Activated CD8-positive, alpha-beta memory T cell treated with anti-CD3 and anti-CD28 coated beads for 4 hours (primary cell): Measurements from ENCODE around the gene RDH5.
A peak's percentile ranks its signal among the peaks of the same experiment; 100 is the strongest.

Source experiments
- DNase-seq, 2 donors: peaks; one replicate each; pipeline ENCODE4 v3.0.0-alpha.2; 2020; ENCODE audit warnings: low read depth in 2 of 2

The RDH5 gene, protein sequence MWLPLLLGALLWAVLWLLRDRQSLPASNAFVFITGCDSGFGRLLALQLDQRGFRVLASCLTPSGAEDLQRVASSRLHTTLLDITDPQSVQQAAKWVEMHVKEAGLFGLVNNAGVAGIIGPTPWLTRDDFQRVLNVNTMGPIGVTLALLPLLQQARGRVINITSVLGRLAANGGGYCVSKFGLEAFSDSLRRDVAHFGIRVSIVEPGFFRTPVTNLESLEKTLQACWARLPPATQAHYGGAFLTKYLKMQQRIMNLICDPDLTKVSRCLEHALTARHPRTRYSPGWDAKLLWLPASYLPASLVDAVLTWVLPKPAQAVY

DNA sequence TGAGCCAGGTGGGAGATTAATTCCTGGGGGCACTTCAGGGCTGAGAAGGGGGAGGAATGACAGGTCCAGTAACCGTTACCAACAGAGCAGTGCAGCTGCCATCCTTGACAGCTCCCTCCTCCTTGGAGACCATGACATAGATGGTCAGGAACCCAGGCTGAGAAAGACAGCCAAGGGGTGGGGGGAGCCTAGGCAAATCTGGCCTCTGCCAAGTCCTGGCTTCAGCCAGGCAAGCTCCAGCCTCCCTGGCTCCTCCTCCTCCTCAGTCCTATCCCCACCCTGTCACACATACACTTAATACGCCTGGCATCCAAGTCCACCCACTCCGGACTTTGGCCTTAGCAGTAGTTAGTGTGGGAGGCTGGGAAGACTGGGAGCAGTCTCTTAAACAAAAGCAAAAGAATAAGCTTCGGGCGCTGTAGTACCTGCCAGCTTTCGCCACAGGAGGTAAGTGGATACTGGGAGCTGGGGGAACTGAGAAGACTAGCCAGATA, at the start of gene RDH5:
TSS of gene RDH5 (plus strand) at position 323 of the 494 bp plus-strand sequence. CDS start 792 bp downstream, outside the sequence.
- DNase-seq, result no peak

DNA sequence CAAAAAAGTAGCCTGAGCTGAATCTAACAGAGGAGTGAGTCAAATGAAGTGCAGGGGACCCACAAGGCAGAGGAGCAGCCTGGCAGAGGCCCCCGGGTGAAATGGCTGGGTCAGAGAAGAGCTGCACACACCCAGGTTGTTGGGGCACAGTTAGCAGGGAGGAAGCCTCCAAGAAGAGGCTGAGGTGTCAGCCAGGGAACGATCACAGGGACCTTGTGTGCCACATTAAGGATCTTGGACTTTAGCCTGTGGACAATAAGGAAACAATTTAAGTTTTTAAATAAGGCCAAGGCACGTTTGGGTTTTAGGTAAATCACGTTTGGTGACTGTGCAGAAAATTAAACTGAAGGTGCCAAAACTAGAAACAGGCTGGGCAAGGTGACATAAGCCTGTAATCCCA, 48.4 kb upstream of the RDH5 start:
- no peak for DNase-seq

DNA sequence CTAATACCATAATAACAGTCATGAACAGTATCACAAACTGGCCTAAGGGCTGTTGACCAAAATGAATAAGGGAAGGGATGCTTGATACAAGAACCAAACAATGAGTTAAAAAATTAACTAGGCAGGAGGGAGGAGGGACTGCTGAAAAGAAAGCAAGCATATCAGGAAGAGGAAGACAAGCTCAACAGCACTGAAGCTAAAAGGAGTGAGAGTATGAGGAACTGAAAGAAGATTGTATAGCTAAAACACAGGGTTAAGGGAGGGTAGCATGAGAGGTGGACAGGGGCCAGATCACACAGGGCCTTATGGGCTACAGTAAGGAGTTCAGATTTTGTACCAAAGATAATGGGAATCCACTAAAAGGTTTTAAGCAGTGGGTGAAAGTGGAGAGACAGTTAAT, 46.6 kb upstream of the RDH5 start:
- no peak for DNase-seq

DNA sequence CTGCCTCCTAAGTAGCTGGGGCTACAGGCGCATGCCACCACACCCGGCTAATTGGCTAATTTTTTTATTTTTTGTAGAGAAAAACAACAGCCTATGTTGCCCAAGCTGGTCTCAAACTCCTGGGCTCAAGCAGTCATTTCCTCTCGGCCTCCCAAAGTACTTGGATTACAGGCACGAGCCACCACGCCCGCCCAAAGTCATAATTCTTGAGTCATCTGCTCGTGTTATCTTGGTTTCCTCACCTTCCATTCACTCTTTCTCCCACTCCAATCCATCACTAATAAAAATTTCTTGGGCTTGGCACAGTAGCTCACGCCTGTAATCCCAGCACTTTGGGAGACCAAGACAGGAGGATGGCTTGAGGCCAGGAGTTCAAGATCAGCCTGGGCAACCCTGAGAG, 44.5 kb upstream of the RDH5 start:
- DNase-seq, result no peak

DNA sequence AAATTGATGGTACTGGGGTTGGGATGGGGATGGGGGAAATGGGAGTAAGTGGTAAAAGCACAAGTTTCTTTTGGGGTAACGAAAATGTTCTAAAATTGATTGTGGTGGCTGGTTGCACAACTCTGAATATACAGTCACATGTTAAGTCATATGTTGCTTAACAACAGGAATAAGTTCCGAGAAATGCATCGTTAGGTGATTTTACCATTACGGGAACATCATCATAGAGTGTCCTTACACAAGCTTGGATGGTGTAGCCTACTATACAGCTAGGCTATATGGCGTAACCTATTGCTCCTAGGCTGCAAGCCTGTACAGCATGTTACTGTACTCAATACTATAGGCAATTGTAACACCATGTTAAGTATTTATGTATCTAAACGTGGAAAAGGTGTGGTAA, 43.5 kb upstream of the RDH5 start:
- DNase-seq, result no peak

DNA sequence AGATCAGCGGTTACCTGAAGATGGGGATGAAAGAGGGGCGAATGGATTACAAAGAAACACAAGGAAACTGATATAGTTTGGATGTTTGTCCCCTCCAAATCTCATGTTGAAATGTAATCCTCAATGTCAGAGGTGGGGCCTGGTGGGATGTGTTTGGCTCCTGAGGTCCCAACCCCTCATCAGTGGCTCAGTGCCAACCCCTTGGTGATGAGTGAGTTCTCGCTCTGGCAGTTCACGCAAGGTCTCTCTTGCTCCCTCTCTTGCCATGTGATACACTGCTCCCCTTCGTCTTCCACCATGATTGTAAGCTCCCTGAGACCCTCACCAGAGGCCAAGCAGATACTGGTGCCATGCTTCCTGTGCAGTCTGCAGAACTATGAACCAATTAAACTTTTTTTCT, 40.5 kb upstream of the RDH5 start:
- DNase-seq, result no peak

DNA sequence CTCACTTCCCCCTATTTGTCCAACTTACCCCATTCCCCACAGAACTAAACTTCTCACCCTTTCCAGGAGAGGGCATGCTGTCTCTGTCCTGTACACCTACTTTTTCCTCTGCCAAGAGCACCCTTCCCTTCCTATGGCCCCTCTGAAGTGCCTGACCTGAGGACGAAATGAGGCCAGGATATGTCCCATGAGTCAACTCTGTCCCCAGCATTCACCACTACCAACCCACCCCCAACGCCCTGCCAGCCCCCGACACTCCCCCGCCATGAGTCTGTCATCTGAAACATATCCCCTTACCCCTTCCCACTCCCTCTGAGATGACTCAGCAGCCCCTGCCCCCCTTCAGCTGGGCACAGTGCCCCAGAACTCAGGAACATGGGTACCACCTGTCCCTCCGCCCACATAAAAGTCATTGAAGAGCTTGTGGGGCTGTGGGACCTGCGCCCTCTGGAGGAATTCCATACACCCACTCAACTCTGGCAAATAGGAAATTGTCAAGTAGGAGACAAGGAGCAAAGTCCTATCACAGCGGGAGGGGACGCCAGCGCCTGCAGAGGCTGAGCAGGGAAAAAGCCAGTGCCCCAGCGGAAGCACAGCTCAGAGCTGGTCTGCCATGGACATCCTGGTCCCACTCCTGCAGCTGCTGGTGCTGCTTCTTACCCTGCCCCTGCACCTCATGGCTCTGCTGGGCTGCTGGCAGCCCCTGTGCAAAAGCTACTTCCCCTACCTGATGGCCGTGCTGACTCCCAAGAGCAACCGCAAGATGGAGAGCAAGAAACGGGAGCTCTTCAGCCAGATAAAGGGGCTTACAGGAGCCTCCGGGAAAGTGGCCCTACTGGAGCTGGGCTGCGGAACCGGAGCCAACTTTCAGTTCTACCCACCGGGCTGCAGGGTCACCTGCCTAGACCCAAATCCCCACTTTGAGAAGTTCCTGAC, 38.8 kb upstream of the RDH5 start:
- no peak for DNase-seq

DNA sequence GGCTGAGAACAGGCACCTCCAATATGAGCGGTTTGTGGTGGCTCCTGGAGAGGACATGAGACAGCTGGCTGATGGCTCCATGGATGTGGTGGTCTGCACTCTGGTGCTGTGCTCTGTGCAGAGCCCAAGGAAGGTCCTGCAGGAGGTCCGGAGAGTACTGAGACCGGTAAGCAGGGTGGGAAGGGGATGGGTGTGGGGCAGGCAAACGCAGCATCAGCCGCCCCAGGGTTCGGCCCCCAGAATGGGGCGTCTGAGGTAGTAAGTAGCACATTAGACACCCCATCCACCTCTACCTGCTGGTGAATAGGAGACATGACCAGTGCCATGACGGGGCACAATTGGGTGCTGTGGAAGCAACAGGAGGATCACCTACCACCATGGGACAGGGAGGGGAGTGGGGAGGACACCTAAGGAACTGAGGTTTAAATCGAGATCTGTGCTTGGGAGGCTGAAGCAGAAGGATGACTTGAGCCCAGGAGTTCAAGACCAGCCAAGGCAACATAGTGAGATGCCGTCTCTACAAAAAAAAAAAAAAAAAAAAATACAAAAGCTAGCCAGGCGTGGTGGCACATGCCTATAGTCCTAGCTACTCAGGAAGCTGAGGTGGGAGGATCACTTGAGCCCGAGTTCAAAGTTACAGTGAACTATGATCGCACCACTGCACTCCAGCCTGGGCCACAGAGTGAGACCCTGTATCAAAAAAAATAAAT, 38.0 kb upstream of the RDH5 start:
- DNase-seq, result no peak

DNA sequence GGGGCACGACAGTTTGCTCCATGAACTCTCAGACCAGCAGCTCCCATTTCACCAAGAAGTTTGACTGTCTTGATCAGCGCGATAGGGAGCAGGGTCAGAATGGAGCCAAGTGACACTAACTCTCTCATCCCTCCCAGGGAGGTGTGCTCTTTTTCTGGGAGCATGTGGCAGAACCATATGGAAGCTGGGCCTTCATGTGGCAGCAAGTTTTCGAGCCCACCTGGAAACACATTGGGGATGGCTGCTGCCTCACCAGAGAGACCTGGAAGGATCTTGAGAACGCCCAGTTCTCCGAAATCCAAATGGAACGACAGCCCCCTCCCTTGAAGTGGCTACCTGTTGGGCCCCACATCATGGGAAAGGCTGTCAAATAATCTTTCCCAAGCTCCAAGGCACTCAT, 36.5 kb upstream of the RDH5 start:
- DNase-seq, result no peak

DNA sequence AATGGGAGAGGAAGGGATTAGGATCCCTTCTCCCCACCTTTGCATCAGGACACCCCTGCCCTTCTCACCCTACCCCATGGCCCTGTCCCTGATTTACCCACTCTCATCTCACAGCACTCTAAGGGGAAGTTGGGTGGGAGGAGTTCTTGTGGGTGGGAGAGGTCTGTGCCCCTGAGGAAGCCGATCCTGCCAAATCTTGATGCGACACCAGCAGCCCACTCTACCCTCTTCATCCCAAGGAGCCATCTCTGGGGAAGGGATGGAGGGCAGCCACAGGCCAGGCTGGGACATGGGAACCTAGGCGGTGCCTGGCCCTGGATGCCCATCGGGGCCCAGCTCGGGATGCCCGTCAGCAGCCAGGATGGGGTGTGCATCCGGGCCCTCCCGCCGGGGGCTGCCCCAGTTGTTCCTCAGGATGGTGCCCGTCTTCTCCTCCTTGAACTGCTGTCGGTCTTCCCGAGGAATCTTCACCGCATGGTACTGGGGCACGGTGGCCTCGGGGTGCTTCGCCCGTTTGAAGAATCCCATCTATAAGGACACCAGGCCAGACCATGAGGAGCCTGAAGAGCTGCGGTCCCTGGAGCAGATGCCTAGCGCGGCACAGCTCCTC, 35.3 kb upstream of the RDH5 start:
- no peak for DNase-seq

DNA sequence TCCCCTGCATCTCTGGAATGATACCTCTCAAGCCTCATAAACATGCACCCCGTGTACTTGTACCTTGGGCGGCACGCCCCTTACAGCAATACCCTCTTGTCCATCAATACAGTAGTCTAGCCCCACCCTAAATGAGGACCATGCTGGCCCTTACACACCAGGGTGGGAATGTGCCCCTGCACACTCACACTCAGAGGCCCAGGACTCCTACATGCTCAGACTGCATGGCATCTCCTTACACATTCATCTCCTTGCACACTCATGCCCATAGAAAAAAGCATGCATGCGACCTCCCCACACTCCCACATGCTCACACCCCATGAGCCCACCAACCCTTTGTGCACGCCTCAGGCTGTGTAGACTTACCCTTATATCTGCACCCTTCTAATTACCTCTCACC, 34.5 kb upstream of the RDH5 start:
- no peak for DNase-seq

DNA sequence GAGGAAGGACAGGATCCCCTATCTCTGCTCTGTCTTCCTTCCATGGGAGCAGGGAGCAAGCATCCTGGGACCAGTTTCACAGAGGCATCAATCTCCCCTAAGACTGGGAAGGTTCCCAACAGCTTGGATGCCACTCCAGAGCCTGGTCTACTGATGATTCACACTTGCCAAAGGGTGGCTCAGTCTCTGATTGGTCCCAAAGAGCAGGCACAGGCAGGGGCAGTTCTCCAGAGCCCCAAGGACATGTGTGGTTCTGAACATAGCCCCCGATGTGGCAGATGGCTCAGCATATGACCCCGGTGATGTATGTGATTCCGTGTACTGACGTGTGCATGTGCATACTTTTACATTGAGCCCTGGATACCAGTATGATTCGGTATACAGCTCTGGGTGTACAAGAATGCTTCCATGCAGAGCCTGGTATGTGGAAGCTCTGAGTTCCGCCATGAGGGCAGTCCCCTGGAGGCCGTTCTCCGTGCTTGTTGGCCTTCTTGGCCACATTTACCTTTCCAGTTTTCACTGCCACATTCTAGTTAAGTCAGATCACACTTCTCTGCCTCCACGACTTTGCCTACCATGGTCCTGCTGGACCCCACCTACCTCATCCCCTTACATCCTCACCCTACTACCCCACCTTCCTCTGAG, 33.7 kb upstream of the RDH5 start:
- no peak for DNase-seq

DNA sequence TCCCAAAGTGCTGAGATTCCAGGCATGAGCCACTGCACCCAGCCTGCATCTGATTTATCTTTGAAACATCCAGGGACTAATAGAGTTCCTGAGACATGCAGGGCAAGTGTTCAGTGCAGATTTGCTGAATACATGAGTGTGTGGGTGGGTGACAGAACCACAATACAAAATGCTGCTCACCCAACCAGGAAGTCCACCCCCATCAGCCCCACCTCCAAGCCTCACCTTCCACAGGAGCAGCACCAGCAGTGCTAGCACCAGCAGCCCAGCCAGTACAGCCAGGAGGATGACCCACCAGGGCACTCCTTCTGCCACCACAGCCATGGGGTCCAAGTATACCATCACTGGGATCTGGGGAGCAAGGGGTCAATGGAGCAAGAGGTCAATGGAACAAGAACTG, 32.4 kb upstream of the RDH5 start:
- DNase-seq, result peak in 1 of 2 donors; percentile 18

DNA sequence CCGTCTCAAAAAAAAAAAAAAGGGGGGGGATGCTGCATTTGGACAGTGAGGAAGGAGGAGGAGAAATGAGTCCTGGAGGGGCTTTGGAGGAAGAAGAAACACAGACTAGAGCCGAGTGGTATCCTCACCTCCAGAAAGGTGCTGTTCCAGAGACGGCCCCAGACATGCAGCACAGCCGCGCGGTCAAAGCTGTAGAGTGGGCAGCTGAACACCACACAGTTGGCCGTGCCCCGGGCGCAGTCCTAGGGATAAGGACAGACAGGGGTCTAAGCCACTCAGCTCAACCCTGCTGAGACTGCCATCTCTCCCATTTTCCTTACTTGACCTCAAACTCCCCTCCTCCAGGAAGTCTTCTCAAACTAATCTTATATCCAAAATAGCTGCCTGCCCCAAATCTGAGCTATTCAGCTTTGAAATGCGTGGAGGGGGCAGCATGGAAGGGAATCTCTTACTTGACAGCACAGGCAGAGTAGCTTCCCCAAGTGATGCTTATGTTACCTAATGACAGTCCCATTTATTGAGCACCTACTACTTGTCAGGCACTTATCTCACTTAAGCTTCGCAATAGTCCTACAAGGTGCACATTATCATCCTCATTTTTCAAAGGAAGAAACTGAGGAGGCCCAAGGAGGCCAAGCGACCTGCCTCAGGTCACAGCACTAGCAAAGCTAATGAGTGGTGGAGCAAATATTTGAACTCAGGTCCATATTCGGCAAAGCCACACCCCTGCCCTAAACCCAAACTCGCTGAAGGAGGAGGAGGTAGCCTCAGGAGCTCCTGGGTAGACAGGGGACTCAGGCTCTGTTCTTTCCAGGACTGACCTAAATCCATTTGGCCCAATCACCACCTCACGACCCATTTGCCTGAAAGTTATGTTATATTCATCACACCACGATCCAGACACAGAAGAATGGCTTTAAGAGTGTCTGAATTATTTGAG, 31.2 kb upstream of the RDH5 start:
- no peak for DNase-seq

DNA sequence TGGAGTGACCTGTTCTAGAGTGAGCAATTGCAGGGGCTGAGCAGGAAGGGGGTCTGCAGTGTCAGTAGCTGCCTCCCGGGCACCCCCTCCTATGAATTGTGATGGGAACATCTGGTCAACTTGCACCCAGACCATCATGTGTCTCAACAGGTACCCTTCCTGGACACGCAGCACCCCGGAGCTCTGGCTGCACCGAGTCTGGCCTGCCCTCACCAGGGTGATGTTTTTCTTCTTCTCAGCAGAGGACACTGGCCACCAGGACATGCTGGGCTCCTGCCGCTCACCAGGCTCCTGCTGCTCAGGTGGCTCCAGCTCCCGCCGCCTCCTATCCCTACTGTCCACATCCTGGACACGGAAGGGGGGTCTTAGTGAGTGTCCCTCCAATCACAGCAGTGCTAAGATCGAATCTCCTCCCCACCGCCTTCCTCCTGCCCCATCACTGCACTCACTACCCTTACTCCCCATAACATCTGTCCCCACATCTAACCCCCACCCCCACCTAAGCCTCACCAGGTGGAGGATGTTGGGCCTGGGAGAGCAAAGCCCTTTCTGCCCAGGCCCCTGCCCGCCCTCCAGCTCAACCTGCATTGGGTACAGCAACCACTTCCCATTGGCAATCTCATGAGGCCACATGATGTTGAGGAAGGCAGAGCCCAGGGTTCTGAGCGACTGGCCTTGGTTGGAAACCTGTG, 27.4 kb upstream of the RDH5 start:
- no peak for DNase-seq

DNA sequence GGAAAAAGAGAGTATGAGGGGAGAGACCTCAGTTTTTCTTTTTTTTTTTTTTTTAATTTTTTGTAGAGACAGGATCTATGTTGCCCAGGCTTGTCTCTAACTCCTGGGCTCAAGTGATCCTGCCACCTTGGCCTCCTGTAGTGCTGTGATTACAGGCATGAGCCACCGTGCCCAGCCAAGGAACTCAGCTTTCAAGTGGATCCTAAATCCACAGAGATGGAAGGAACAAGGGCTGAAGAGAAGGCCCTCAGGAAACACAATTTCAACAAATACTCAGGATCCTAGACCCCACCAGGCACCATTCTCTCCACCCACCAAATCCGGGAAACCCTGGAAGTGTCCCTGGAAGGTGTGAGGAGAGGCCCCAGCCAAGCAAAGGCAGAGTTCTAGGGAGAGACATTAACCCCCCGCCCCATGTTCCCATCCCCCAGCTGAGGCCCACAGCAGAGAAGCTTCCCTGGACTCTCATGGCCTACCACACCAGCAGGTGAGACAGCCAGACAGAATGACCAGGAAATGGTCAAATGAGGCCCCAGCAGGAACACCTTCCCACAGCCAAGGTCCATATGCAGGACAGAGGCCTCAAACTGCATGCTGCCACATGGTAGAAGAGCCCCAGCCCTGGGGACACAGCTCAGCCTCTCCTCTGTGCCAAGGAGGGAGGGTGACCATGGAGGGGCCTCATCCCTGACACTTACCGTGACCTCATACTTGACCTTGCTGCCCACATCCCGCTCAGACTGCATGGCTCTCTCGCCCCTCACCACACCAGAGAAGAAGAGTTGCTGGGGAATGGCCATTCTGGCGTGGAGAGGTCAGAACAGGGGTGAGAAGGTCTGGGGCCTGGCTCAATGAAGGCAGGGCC, 26.6 kb upstream of the RDH5 start:
- no peak for DNase-seq

DNA sequence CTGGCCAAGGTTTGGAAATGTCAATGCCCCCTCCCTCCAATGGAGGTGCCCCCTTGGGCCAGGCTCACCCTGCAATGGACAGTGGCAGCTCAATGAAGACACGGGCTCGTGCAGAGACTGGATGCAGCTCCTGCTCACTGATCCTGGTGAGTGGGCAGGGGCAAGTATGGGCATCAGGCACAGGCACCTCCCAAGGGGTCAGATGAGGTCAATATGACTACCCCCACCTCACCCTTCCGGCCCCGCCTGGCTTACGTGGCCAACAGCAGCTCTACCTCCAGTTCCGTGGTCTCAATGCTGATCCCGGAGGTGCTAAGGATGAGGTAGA, 26.0 kb upstream of the RDH5 start:
- DNase-seq, result no peak

DNA sequence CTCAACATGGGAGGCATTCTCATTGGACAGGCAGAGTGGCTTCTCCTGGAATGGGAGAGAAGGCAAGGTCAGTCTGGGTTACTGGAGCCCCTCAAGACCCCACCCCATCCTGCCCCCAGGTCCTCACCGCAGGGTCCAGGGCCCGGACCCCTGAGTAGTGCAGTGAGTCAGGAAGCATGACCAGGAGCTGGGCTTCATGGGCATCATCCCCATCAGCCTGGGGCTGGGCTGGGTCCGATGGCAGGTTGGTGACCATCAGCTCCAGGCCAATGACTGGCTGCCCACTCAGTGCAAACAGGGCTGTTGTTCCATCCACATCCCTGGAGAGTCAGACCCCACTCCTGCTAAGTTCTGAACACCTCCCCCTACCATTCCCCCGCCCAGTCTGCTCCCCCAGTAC, 25.5 kb upstream of the RDH5 start:
- no peak for DNase-seq

DNA sequence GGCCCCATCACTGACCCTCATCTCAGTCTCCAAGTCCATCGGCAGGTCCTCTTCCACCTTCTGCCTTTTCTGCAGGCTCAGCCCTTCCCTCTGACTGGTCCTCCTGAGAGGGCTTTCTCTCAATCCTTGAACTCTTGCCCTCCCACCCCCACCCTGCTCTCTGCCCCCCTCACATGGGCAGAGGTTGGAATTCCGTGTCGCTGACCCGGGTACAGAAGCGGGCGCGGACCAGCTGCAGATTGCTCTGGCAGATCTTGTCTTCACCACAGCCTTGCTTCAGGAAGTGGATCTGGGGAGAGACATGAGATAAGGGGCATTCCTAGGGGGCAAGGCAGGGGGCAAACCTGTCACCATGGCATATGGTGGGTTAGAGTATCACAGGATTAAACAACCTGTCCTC, 24.8 kb upstream of the RDH5 start:
- no peak for DNase-seq
